ENCODE results near the gene FGF18. TPM values are rescaled to one million over a fixed set of nuclear protein-coding genes. Genes with fewer than 3 reads are reported as not detected.

Gene FGF18
- total RNA-seq, 1 donor from 2014 or later, result 1.2 TPM

DNA sequence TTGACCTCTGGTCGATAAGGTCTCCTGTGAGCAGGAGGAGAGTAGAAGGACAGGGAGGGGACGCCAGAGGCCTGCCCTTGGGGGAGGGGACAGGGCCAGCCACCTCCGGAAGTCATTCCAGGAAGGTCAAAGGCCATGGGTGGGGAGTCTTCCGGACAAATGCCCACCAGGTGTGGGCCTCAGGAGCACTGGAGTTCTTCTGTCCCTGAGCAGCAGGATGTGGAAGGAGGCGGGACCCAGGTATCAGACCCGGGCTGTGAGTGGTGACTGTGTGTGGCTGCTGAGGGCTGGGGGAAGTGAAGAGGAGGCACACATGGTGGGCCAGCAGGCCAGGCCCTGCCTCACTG is 13.9 kb downstream of the FGF18 start:
- no peak overlapping the region for H2AFZ ChIP-seq (ENCODE audit: low read depth, low read length)
- FAIRE-seq, result no peak
- DNase-seq (ENCODE audit: low read depth), result no peak
- H3K4me3 ChIP-seq (ENCODE audit: insufficient read depth, low read depth, low read length), result no peak overlapping the region
- Mint-ChIP-seq H3K27ac (ENCODE audit: unreplicated experiment) (no peak overlapping the region), H3K36me3 (ENCODE audit: low read depth, unreplicated experiment) (peaks cover 10% of the 10 kb centered on the region), H3K4me1 (ENCODE audit: low read depth, unreplicated experiment) (no peaks in the 10 kb centered on the region), H3K9me3 (ENCODE audit: unreplicated experiment) (peaks cover 2% of the 10 kb centered on the region), H3K27me3 (ENCODE audit: low read depth, unreplicated experiment) (peaks cover 26% of the 10 kb centered on the region), H3K4me3 (ENCODE audit: unreplicated experiment) (no peak overlapping the region)
- TF ChIP-seq, protein P1, sequence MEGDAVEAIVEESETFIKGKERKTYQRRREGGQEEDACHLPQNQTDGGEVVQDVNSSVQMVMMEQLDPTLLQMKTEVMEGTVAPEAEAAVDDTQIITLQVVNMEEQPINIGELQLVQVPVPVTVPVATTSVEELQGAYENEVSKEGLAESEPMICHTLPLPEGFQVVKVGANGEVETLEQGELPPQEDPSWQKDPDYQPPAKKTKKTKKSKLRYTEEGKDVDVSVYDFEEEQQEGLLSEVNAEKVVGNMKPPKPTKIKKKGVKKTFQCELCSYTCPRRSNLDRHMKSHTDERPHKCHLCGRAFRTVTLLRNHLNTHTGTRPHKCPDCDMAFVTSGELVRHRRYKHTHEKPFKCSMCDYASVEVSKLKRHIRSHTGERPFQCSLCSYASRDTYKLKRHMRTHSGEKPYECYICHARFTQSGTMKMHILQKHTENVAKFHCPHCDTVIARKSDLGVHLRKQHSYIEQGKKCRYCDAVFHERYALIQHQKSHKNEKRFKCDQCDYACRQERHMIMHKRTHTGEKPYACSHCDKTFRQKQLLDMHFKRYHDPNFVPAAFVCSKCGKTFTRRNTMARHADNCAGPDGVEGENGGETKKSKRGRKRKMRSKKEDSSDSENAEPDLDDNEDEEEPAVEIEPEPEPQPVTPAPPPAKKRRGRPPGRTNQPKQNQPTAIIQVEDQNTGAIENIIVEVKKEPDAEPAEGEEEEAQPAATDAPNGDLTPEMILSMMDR (IDR thresholded peaks at IDR 0.05; ENCODE audit: insufficient read depth, low read depth, low read length), result no peak
- TF ChIP-seq EZH2 (IDR thresholded peaks at IDR 0.05; ENCODE audit: insufficient read depth, low read length), result no peak
- no peaks in the 10 kb centered on the region for H3K79me2 ChIP-seq (ENCODE audit: insufficient read depth, low read length)
- H3K4me2 ChIP-seq (ENCODE audit: low read length), result no peak overlapping the region
- no peak overlapping the region for H3K27ac ChIP-seq (ENCODE audit: low read depth, low read length)
- H4K20me1 ChIP-seq (ENCODE audit: insufficient read depth, low read length), result no peaks in the 10 kb centered on the region
- no peaks in the 10 kb centered on the region for H3K9me3 ChIP-seq (ENCODE audit: insufficient read depth, low read depth, low read length)
- H3K36me3 ChIP-seq (ENCODE audit: insufficient read depth, low read length), result no peaks in the 10 kb centered on the region
- no peaks in the 10 kb centered on the region for H3K4me1 ChIP-seq (ENCODE audit: insufficient read depth, low read length)
- H3K9ac ChIP-seq (ENCODE audit: low read length), result no peak overlapping the region
- no peaks in the 10 kb centered on the region for H3K27me3 ChIP-seq (ENCODE audit: insufficient read depth, low read length)

DNA sequence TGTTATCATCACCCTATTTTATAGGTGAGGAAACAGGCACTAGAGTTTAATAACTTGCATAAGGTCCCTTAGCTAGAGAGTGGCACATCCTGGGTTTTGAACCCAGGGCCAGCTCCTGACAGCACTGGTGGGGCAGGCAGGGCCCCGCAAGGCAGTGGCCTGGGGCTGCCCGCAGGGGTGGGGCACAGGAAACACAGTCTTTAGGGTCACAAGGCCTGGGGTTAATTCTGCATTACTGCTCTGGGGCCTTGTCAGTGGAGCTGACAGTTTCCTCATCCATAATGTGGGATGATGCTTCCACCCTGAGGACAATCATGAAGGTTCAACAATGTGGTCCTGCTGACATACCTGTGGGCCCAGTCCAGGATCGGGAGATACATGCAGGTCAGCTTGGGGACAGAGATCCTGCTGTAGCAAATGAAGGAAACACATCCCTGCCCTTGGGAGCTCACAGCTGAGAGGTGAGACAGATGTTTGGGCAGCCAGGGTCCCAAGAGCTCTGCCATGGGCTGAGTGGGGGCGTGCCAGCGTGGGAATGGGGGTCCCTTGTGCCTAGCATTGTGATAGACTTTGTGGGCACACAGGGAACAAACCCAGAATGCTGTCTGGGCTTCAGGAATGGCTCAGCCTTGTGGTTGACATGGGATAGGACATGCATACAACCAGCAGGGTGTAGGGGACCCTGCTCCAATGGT is 14.7 kb downstream of the FGF18 start:
- no peak overlapping the region for H3K27ac ChIP-seq (ENCODE audit: low read depth, low read length)
- no peaks in the 10 kb centered on the region for H3K27me3 ChIP-seq (ENCODE audit: insufficient read depth, low read length)
- no peaks in the 10 kb centered on the region for H4K20me1 ChIP-seq (ENCODE audit: insufficient read depth, low read length)
- DNase-seq (ENCODE audit: low read depth), result no peak
- Mint-ChIP-seq H3K27me3 (ENCODE audit: low read depth, unreplicated experiment) (peaks cover 18% of the 10 kb centered on the region), H3K4me1 (ENCODE audit: low read depth, unreplicated experiment) (no peaks in the 10 kb centered on the region), H3K27ac (ENCODE audit: unreplicated experiment) (no peak overlapping the region), H3K9me3 (ENCODE audit: unreplicated experiment) (peaks cover 2% of the 10 kb centered on the region), H3K36me3 (ENCODE audit: low read depth, unreplicated experiment) (peaks cover 10% of the 10 kb centered on the region), H3K4me3 (ENCODE audit: unreplicated experiment) (no peak overlapping the region)
- no peaks in the 10 kb centered on the region for H3K79me2 ChIP-seq (ENCODE audit: insufficient read depth, low read length)
- H3K4me2 ChIP-seq (ENCODE audit: low read length), result no peak overlapping the region
- H3K9ac ChIP-seq (ENCODE audit: low read length), result no peak overlapping the region
- FAIRE-seq, result no peak
- H3K9me3 ChIP-seq (ENCODE audit: insufficient read depth, low read depth, low read length), result no peaks in the 10 kb centered on the region
- TF ChIP-seq, protein P1 (IDR thresholded peaks at IDR 0.05; ENCODE audit: insufficient read depth, low read depth, low read length), result no peak
- no peak for TF ChIP-seq EZH2 (IDR thresholded peaks at IDR 0.05; ENCODE audit: insufficient read depth, low read length)
- no peaks in the 10 kb centered on the region for H3K36me3 ChIP-seq (ENCODE audit: insufficient read depth, low read length)
- no peak overlapping the region for H2AFZ ChIP-seq (ENCODE audit: low read depth, low read length)
- no peaks in the 10 kb centered on the region for H3K4me1 ChIP-seq (ENCODE audit: insufficient read depth, low read length)
- no peak overlapping the region for H3K4me3 ChIP-seq (ENCODE audit: insufficient read depth, low read depth, low read length)

DNA sequence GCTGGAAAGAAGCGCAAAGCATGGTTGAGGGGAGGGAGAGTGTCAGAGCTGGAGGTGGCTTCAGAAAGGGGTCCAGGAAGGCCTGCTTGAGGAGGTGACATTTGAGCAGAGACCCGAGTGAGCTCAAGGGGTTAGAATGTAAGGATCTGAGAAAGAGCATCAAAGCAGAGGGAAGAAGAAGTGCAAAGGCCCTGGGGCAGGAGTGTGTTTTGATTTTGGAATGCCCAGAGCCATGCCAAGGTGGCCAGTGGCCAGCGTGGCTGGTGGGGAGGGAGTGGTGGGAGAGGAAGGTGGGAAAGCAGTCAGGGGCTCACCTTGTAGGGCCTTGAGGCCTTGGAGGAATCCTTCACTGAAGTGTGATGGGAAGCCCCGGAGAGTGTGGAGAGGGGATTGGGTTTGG is 15.4 kb downstream of the FGF18 start:
- Histone ChIP-seq H2AFZ (ENCODE audit: low read depth, low read length) (no peak overlapping the region), H3K4me2 (ENCODE audit: low read length) (no peak overlapping the region), H3K27ac (ENCODE audit: low read depth, low read length) (no peak overlapping the region), H3K27me3 (ENCODE audit: insufficient read depth, low read length) (no peaks in the 10 kb centered on the region), H3K9me3 (ENCODE audit: insufficient read depth, low read depth, low read length) (no peaks in the 10 kb centered on the region), H3K4me3 (ENCODE audit: insufficient read depth, low read depth, low read length) (no peak overlapping the region), H4K20me1 (ENCODE audit: insufficient read depth, low read length) (no peaks in the 10 kb centered on the region), H3K9ac (ENCODE audit: low read length) (no peak overlapping the region), H3K36me3 (ENCODE audit: insufficient read depth, low read length) (no peaks in the 10 kb centered on the region), H3K79me2 (ENCODE audit: insufficient read depth, low read length) (no peaks in the 10 kb centered on the region), H3K4me1 (ENCODE audit: insufficient read depth, low read length) (no peaks in the 10 kb centered on the region)
- H3K4me3 Mint-ChIP-seq (ENCODE audit: unreplicated experiment), result no peak overlapping the region
- H3K36me3 Mint-ChIP-seq (ENCODE audit: low read depth, unreplicated experiment), result peaks cover 12% of the 10 kb centered on the region
- no peaks in the 10 kb centered on the region for H3K4me1 Mint-ChIP-seq (ENCODE audit: low read depth, unreplicated experiment)
- no peaks in the 10 kb centered on the region for H3K9me3 Mint-ChIP-seq (ENCODE audit: unreplicated experiment)
- DNase-seq (ENCODE audit: low read depth), result no peak
- no peak for FAIRE-seq
- H3K27ac Mint-ChIP-seq (ENCODE audit: unreplicated experiment), result no peak overlapping the region
- no peak for TF ChIP-seq EZH2 (IDR thresholded peaks at IDR 0.05; ENCODE audit: insufficient read depth, low read length)
- TF ChIP-seq, protein P1 (IDR thresholded peaks at IDR 0.05; ENCODE audit: insufficient read depth, low read depth, low read length), result no peak
- peaks cover 17% of the 10 kb centered on the region for H3K27me3 Mint-ChIP-seq (ENCODE audit: low read depth, unreplicated experiment)
